ENCODE results near the gene RET. TPM values are rescaled to one million over a fixed set of nuclear protein-coding genes. Genes with fewer than 3 reads are reported as not detected.

Gene RET
- total RNA-seq, 8 experiments from 2014 or later = 0.36 to 24.1 (median 0.71) TPM

- WGBS, 10 experiments = 30 to 62% methylated on average over 2 to 3 of the region's 13 CpGs; no CpG with 5 or more reads in 8 of the 10 experiments
- Histone ChIP-seq H3K27ac (no peak overlapping the region), H3K4me1 (replicated peaks in 1 of 2) (peaks cover 0 to 9% of the 10 kb centered on the region in 2 donors), H3K4me3 (no peak overlapping the region)
- in situ Hi-C loops (cut with MboI; ENCODE audit: low pct_unique_long_range_greater_than_20kb in 2 of 9, low sequenced_read_pairs in 9 of 9, unreplicated experiment in 9 of 9) = no loop called here
- ATAC-seq (replicated peaks in 6 of 8) = no peak
These were observed 18.0 kb upstream of the RET start for GRCh38 chr10:43058716-43059335.

- Histone ChIP-seq H3K4me1 (replicated peaks in 1 of 2) (peaks cover 0 to 12% of the 10 kb centered on the region in 2 donors), H3K27ac (no peak overlapping the region), H3K4me3 (no peak overlapping the region)
- in situ Hi-C loops (cut with MboI; ENCODE audit: low pct_unique_long_range_greater_than_20kb in 2 of 9, low sequenced_read_pairs in 9 of 9, unreplicated experiment in 9 of 9) = no loop called here
- 0 to 75% (median 40%) methylated on average over 1 to 6 of the region's 6 CpGs; no CpG with 5 or more reads in 5 of the 10 experiments for WGBS, 10 experiments
- no peak for ATAC-seq (replicated peaks in 6 of 8)
These were observed 17.5 kb upstream of the RET start for GRCh38 chr10:43059336-43059720.

GRCh38 chr10:43059828-43060227 is 17.0 kb upstream of the RET start:
- peak in 5 of 8 experiments; percentile 17 to 62 (median 39) for ATAC-seq (replicated peaks in 6 of 8)

GRCh38 chr10:43060291-43060690 is 16.6 kb upstream of the RET start:
- no peak for ATAC-seq (replicated peaks in 6 of 8)
- Histone ChIP-seq H3K27ac (no peak overlapping the region), H3K4me1 (replicated peaks in 1 of 2) (peaks cover 6 to 22% of the 10 kb centered on the region in 2 donors), H3K4me3 (no peak overlapping the region)
- 70% methylated on average over 2 of the region's 6 CpGs; no CpG with 5 or more reads in 9 of the 10 experiments for WGBS, 10 experiments
- in situ Hi-C loops (cut with MboI; ENCODE audit: low pct_unique_long_range_greater_than_20kb in 2 of 9, low sequenced_read_pairs in 9 of 9, unreplicated experiment in 9 of 9) = no loop called here

More at GRCh38 chr10:43059828-43060227, 17.0 kb upstream of the RET start:
- Histone ChIP-seq H3K4me3 (no peak overlapping the region), H3K27ac (no peak overlapping the region), H3K4me1 (replicated peaks in 1 of 2) (peaks cover 2 to 17% of the 10 kb centered on the region in 2 donors)
- WGBS, 10 experiments = 0 to 96% (median 50%) methylated on average over 1 to 5 of the region's 7 CpGs; no CpG with 5 or more reads in 3 of the 10 experiments
- in situ Hi-C loops (cut with MboI; ENCODE audit: low pct_unique_long_range_greater_than_20kb in 2 of 9, low sequenced_read_pairs in 9 of 9, unreplicated experiment in 9 of 9) = no loop called here

- Histone ChIP-seq H3K27ac (no peak overlapping the region), H3K4me3 (no peak overlapping the region), H3K4me1 (replicated peaks in 1 of 2) (peaks cover 14 to 33% of the 10 kb centered on the region in 2 donors)
- ATAC-seq (replicated peaks in 6 of 8) = peak in 1 of 8 experiments; percentile 21
- in situ Hi-C loops (cut with MboI; ENCODE audit: low pct_unique_long_range_greater_than_20kb in 2 of 9, low sequenced_read_pairs in 9 of 9, unreplicated experiment in 9 of 9) = no loop called here
- WGBS, 10 experiments = 0 to 74% (median 20%) methylated on average over 1 to 5 of the region's 8 CpGs; no CpG with 5 or more reads in 6 of the 10 experiments
These were observed 15.5 kb upstream of the RET start for GRCh38 chr10:43061331-43061730.

- no peak overlapping the region for H3K4me3 ChIP-seq
These were observed 15.1 kb upstream of the RET start for GRCh38 chr10:43061760-43062159.

GRCh38 chr10:43062402-43063160 is 14.3 kb upstream of the RET start:
- no peak overlapping the region for H3K4me3 ChIP-seq
- 0 to 79% (median 70%) methylated on average over 1 to 6 of the region's 18 CpGs; no CpG with 5 or more reads in 3 of the 10 experiments for WGBS, 10 experiments
- ATAC-seq (replicated peaks in 6 of 8) = peak in 1 of 8 experiments; percentile 71
- in situ Hi-C loops (cut with MboI; ENCODE audit: low pct_unique_long_range_greater_than_20kb in 2 of 9, low sequenced_read_pairs in 9 of 9, unreplicated experiment in 9 of 9) = no loop called here
- no peak overlapping the region for H3K27ac ChIP-seq
- peaks cover 14 to 43% of the 10 kb centered on the region in 2 donors for H3K4me1 ChIP-seq (replicated peaks in 1 of 2)

More at GRCh38 chr10:43061760-43062159, 15.1 kb upstream of the RET start:
- in situ Hi-C loops (cut with MboI; ENCODE audit: low pct_unique_long_range_greater_than_20kb in 2 of 9, low sequenced_read_pairs in 9 of 9, unreplicated experiment in 9 of 9) = no loop called here
- 0 to 75% (median 48%) methylated on average over 1 to 5 of the region's 9 CpGs; no CpG with 5 or more reads in 4 of the 10 experiments for WGBS, 10 experiments
- peaks cover 14 to 37% of the 10 kb centered on the region in 2 donors for H3K4me1 ChIP-seq (replicated peaks in 1 of 2)
- H3K27ac ChIP-seq = no peak overlapping the region
- ATAC-seq (replicated peaks in 6 of 8) = peak in 5 of 8 experiments; percentile 54 to 90 (median 67)

GRCh38 chr10:43064331-43065075 is 12.4 kb upstream of the RET start:
- peak overlapping the region in 1 of 2 donors; percentile 86 for H3K27ac ChIP-seq
- in situ Hi-C loops (cut with MboI; ENCODE audit: low pct_unique_long_range_greater_than_20kb in 2 of 9, low sequenced_read_pairs in 9 of 9, unreplicated experiment in 9 of 9) = no loop called here
- peaks cover 14 to 62% of the 10 kb centered on the region in 2 donors for H3K4me1 ChIP-seq (replicated peaks in 1 of 2)
- H3K4me3 ChIP-seq = no peak overlapping the region
- no peak for ATAC-seq (replicated peaks in 6 of 8)
- WGBS, 10 experiments = no CpG with 5 or more reads among the region's 11 CpGs

GRCh38 chr10:43065234-43065633 is 11.6 kb upstream of the RET start:
- H3K4me3 ChIP-seq = no peak overlapping the region
- ATAC-seq (replicated peaks in 6 of 8) = peak in 5 of 8 experiments; percentile 16 to 87 (median 72)
- H3K27ac ChIP-seq = peak overlapping the region in 1 of 2 donors; percentile 86
- in situ Hi-C loops (cut with MboI; ENCODE audit: low pct_unique_long_range_greater_than_20kb in 2 of 9, low sequenced_read_pairs in 9 of 9, unreplicated experiment in 9 of 9) = no loop called here
- H3K4me1 ChIP-seq (replicated peaks in 1 of 2) = peaks cover 14 to 66% of the 10 kb centered on the region in 2 donors
- 17% methylated on average over 1 of the region's 1 CpG; no CpG with 5 or more reads in 9 of the 10 experiments for WGBS, 10 experiments

GRCh38 chr10:43065761-43066160 is 11.1 kb upstream of the RET start:
- in situ Hi-C loops (cut with MboI; ENCODE audit: low pct_unique_long_range_greater_than_20kb in 2 of 9, low sequenced_read_pairs in 9 of 9, unreplicated experiment in 9 of 9) = no loop called here
- WGBS, 10 experiments = 50 to 100% (median 73%) methylated on average over 1 to 3 of the region's 6 CpGs; no CpG with 5 or more reads in 4 of the 10 experiments
- peak in 3 of 8 experiments; percentile 16 to 42 (median 18) for ATAC-seq (replicated peaks in 6 of 8)
- Histone ChIP-seq H3K4me1 (replicated peaks in 1 of 2) (peaks cover 14 to 66% of the 10 kb centered on the region in 2 donors), H3K4me3 (no peak overlapping the region), H3K27ac (peak overlapping the region; percentile 33 to 73)

- no peak for ATAC-seq (replicated peaks in 6 of 8)
- Histone ChIP-seq H3K27ac (no peak overlapping the region), H3K4me1 (replicated peaks in 1 of 2) (peaks cover 14 to 72% of the 10 kb centered on the region in 2 donors), H3K4me3 (no peak overlapping the region)
- 20 to 60% methylated on average over 1 of the region's 3 CpGs; no CpG with 5 or more reads in 8 of the 10 experiments for WGBS, 10 experiments
- in situ Hi-C loops (cut with MboI; ENCODE audit: low pct_unique_long_range_greater_than_20kb in 2 of 9, low sequenced_read_pairs in 9 of 9, unreplicated experiment in 9 of 9) = no loop called here
These were observed 10.4 kb upstream of the RET start for GRCh38 chr10:43066481-43066880.

- in situ Hi-C loops (cut with MboI; ENCODE audit: low pct_unique_long_range_greater_than_20kb in 2 of 9, low sequenced_read_pairs in 9 of 9, unreplicated experiment in 9 of 9) = no loop called here
- 43 to 88% (median 80%) methylated on average over 1 to 5 of the region's 14 CpGs; no CpG with 5 or more reads in 6 of the 10 experiments for WGBS, 10 experiments
- Histone ChIP-seq H3K4me1 (replicated peaks in 1 of 2) (peaks cover 20 to 75% of the 10 kb centered on the region in 2 donors), H3K27ac (peak overlapping the region in 1 of 2 donors; percentile 35), H3K4me3 (no peak overlapping the region)
- ATAC-seq (replicated peaks in 6 of 8) = no peak
These were observed 9.3 kb upstream of the RET start for GRCh38 chr10:43067391-43068135.

Data from motor neuron (in vitro differentiated cells).